PC-9 (cell line): ENCODE data around the gene SFMBT2.

Experiments used
- CTCF ChIP-seq: fragments of 200-600 bp; sonication (generic); conservative IDR thresholded peaks from 2 replicates; pipeline ENCODE4 v1.6.1; 2017; ENCODE audit warnings: mixed run types, antibody characterized with exemption, mild to moderate bottlenecking, moderate library complexity
- EZH2 ChIP-seq: fragments of 200-600 bp; sonication (generic); IDR thresholded peaks from 2 replicates; pipeline ENCODE4 v1.8.0; 2017; ENCODE audit warnings: antibody characterized with exemption, low read depth

DNA sequence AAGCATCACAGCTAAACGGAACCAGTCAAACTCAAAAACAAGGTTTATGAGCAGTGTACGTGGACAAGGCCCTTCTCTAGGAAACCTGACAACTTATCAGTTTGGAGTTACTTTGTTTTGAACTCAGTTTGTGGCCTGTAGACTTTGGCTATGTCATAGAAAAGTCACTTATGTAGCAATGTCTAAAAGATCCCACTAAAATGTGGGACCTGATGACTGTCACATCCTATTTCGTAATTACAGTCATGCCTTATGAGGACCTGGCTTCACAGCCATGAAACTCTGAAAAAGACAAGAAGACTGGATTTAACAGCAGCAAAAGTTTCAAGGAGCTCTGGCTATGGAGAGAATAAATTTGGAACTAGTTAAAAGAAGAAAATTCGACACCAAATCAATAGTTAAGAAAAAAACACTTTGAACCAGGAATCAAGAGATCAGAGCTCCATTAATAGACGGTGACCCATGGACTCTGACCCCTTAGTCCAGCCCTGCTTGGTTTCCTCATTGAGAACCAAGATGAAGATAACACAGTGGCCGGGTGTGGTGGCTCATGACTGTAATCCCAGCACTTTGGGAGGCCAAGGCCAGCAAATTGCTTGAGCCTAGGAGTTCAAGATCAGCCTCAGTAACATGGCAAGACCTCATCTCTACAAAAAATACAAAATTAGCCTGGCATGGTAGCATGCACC lies 204.3 kb downstream of the SFMBT2 start:
- TF ChIP-seq CTCF: no peak
- TF ChIP-seq EZH2: no peak
